CD4-positive, CD25-positive, alpha-beta regulatory T cell (primary cell): ENCODE data around the gene MESP2. TPM values are rescaled to one million over a fixed set of nuclear protein-coding genes. Genes with fewer than 3 reads are reported as not detected.
A peak's percentile ranks its signal among the peaks of the same experiment; 100 is the strongest.

Experiments
- ATAC-seq, 2 donors: fragments of 150-1000 bp; cut with Tn5 transposase; one replicate each; pipeline ENCODE4 v1.10.0; 2021; ENCODE audit warnings: low read depth in 2 of 2, moderate number of reproducible peaks in 2 of 2, moderate library complexity in 1 of 2
- DNase-seq, 3 donors: peaks; one replicate each; pipeline versions ENCODE4 v3.0.0 to v3.0.0-alpha.2; 2012 to 2022; ENCODE audit warnings: mixed read lengths in 1 of 3
- H3K27ac ChIP-seq: one replicate; pipeline ENCODE4 v1.7.0; 2013; ENCODE audit warnings: mild to moderate bottlenecking, low read length; ENCODE audit not compliant: insufficient read depth, poor library complexity, severe bottlenecking
- H3K27me3 ChIP-seq: one replicate; pipeline ENCODE4 v1.7.0; 2013; ENCODE audit warnings: low read length; ENCODE audit not compliant: control insufficient read depth, insufficient read depth
- H3K36me3 ChIP-seq: one replicate; pipeline ENCODE4 v1.7.0; 2013; ENCODE audit warnings: mild to moderate bottlenecking, low read length, moderate library complexity; ENCODE audit not compliant: control insufficient read depth, insufficient read depth
- H3K4me1 ChIP-seq: 2 replicates; pipeline ENCODE4 v1.7.0; 2013; ENCODE audit warnings: mild to moderate bottlenecking, low read length; ENCODE audit not compliant: insufficient read depth, control insufficient read depth, poor library complexity, severe bottlenecking
- H3K4me3 ChIP-seq: one replicate; pipeline ENCODE4 v1.7.0; 2013; ENCODE audit warnings: low read depth, mild to moderate bottlenecking, low read length, moderate library complexity
- H3K9me3 ChIP-seq, 2 experiments: 1 replicate in 1 of 2; 2 replicates in 1 of 2; pipeline ENCODE4 v1.7.0; 2013; ENCODE audit warnings: low read length in 2 of 2, mild to moderate bottlenecking in 1 of 2, moderate library complexity in 1 of 2; ENCODE audit not compliant: control insufficient read depth in 2 of 2
- H3K27ac Mint-ChIP-seq, 3 donors: one replicate each; pipeline ENCODE4 v1.8.0; 2020 to 2022; ENCODE audit warnings: mild to moderate bottlenecking in 3 of 3, mixed read lengths in 3 of 3, moderate library complexity in 2 of 3
- H3K27me3 Mint-ChIP-seq: one replicate; pipeline ENCODE4 v1.8.0; 2022; ENCODE audit warnings: mild to moderate bottlenecking, mixed read lengths
- H3K36me3 Mint-ChIP-seq: one replicate; pipeline ENCODE4 v1.8.0; 2020; ENCODE audit warnings: mixed read lengths
- H3K4me1 Mint-ChIP-seq, 4 donors: one replicate each; pipeline ENCODE4 v1.8.0; 2020 to 2022; ENCODE audit warnings: mixed read lengths in 4 of 4, mild to moderate bottlenecking in 1 of 4
- H3K4me3 Mint-ChIP-seq, 4 donors: one replicate each; pipeline ENCODE4 v1.8.0; 2020 to 2022; ENCODE audit warnings: mild to moderate bottlenecking in 4 of 4, mixed read lengths in 4 of 4, moderate library complexity in 3 of 4
- H3K9me3 Mint-ChIP-seq, 7 donors: one replicate each; pipeline ENCODE4 v1.8.0; 2020 to 2022; ENCODE audit warnings: mixed read lengths in 7 of 7, mild to moderate bottlenecking in 3 of 7, moderate library complexity in 2 of 7
- polyA plus RNA-seq, 4 donors: library from polyadenylated mRNA; unstranded; fragments of 300-500 nt; fragmentation: Illumina TruSeq; gene quantifications; one replicate each; pipeline ENCODE4 v1.2.3, GENCODE V29; 2021
- total RNA-seq: library from RNA; stranded (reverse); gene quantifications from one replicate; pipeline ENCODE4 v1.2.3, GENCODE V29; 2022

The MESP2 gene
- total and polyA plus RNA-seq, 5 donors from 2014 or later = not detected

- Histone ChIP-seq H3K9me3 (peaks cover 0 to 5% of the 10 kb centered on the region in 2 experiments), H3K27ac (no peak overlapping the region), H3K27me3 (peaks cover 4% of the 10 kb centered on the region), H3K4me1 (peaks cover 13% of the 10 kb centered on the region), H3K4me3 (no peak overlapping the region), H3K36me3 (no peaks in the 10 kb centered on the region)
- no peak for ATAC-seq
- DNase-seq = no peak
- peaks cover 0 to 9% (median 0%) of the 10 kb centered on the region in 7 donors for H3K9me3 Mint-ChIP-seq
- H3K4me1 Mint-ChIP-seq = peaks cover 0 to 14% (median 0%) of the 10 kb centered on the region in 4 donors
- H3K27me3 Mint-ChIP-seq = peaks cover 33% of the 10 kb centered on the region
- no peak overlapping the region for H3K4me3 Mint-ChIP-seq
- no peaks in the 10 kb centered on the region for H3K36me3 Mint-ChIP-seq
- H3K27ac Mint-ChIP-seq = no peak overlapping the region
Measured at GRCh38 chr15:89810837-89811236, 34.7 kb downstream of the MESP2 start.

DNA sequence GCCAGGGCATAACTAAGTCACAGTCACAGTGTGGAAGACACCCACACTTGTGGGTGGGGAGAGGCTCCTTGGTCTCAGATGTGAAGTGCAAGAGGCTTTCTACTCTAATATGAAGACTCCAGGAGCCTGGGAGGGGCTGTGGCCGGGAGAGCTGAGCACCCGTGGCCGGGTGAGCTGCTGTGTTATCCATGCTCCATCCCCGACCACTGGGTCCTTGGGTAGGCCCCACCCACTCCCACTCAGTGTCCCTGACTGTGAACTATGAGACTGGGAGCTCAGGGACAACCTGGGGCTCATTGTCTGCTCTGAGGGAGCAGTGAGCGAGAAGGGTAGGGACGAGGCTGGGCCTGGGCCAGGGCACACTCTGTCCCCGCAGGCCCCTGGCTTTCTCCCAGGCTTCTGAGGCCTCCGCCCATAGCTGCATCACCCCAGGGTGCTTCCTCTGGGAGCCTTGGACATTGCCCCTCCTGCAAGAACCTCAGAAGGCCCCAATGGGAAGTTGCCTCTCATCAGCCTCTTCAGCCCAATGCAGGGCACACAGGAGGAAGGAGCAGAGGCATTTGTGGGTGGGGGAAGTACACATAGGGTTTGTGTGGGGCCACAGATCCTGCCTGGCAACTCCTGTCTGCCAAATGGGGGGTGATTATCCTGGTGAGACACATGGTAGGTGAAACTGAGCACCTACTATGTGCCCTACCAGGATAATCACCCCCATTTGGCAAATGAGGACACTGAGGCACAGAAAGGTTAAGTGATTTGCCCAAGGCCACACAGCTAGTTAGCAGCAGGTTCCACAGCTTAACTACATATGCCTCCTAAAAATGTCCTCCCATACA is 36.1 kb downstream of the MESP2 start:
- H3K9me3 ChIP-seq = peaks cover 0 to 8% of the 10 kb centered on the region in 2 experiments
- Mint-ChIP-seq H3K27ac (no peak overlapping the region), H3K36me3 (no peaks in the 10 kb centered on the region), H3K9me3 (peaks cover 0 to 13% (median 0%) of the 10 kb centered on the region in 7 donors), H3K4me1 (peaks cover 0 to 16% (median 0%) of the 10 kb centered on the region in 4 donors), H3K27me3 (peaks cover 47% of the 10 kb centered on the region), H3K4me3 (peak overlapping the region in 1 of 4 donors; percentile 25)
- peaks cover 13% of the 10 kb centered on the region for H3K4me1 ChIP-seq
- H3K36me3 ChIP-seq = no peaks in the 10 kb centered on the region
- ATAC-seq = no peak
- DNase-seq = no peak
- H3K4me3 ChIP-seq = no peak overlapping the region
- H3K27me3 ChIP-seq = peaks cover 8% of the 10 kb centered on the region
- no peak overlapping the region for H3K27ac ChIP-seq

- H3K27me3 Mint-ChIP-seq = peaks cover 54% of the 10 kb centered on the region
- H3K4me3 Mint-ChIP-seq = peak overlapping the region in 1 of 4 donors; percentile 16
- H3K4me3 ChIP-seq = no peak overlapping the region
- peaks cover 0 to 8% of the 10 kb centered on the region in 2 experiments for H3K9me3 ChIP-seq
- H3K27ac ChIP-seq = no peak overlapping the region
- no peak overlapping the region for H3K27ac Mint-ChIP-seq
- peaks cover 0 to 13% (median under 1%) of the 10 kb centered on the region in 7 donors for H3K9me3 Mint-ChIP-seq
- ATAC-seq (no peak), DNase-seq (no peak)
- H3K36me3 Mint-ChIP-seq = no peaks in the 10 kb centered on the region
- peaks cover 13% of the 10 kb centered on the region for H3K4me1 ChIP-seq
- H3K4me1 Mint-ChIP-seq = peaks cover 0 to 16% (median 0%) of the 10 kb centered on the region in 4 donors
- peaks cover 8% of the 10 kb centered on the region for H3K27me3 ChIP-seq
- no peaks in the 10 kb centered on the region for H3K36me3 ChIP-seq
Measured at GRCh38 chr15:89812847-89813320, 36.8 kb downstream of the MESP2 start.

- peaks cover 13% of the 10 kb centered on the region for H3K4me1 ChIP-seq
- no peaks in the 10 kb centered on the region for H3K36me3 Mint-ChIP-seq
- H3K4me3 ChIP-seq = no peak overlapping the region
- H3K4me3 Mint-ChIP-seq = peak overlapping the region in 2 of 4 donors; percentile 53 to 56
- peaks cover 56% of the 10 kb centered on the region for H3K27me3 Mint-ChIP-seq
- DNase-seq (no peak), ATAC-seq (no peak)
- H3K9me3 ChIP-seq = peaks cover 0 to 8% of the 10 kb centered on the region in 2 experiments
- H3K27me3 ChIP-seq = peaks cover 8% of the 10 kb centered on the region
- peaks cover 0 to 16% (median 0%) of the 10 kb centered on the region in 4 donors for H3K4me1 Mint-ChIP-seq
- no peak overlapping the region for H3K27ac Mint-ChIP-seq
- H3K36me3 ChIP-seq = no peaks in the 10 kb centered on the region
- H3K9me3 Mint-ChIP-seq = peaks cover 0 to 13% (median 1%) of the 10 kb centered on the region in 7 donors
- H3K27ac ChIP-seq = no peak overlapping the region
Measured at GRCh38 chr15:89813381-89814111, 37.4 kb downstream of the MESP2 start.

GRCh38 chr15:89814112-89814742 is 38.1 kb downstream of the MESP2 start:
- Mint-ChIP-seq H3K4me3 (peak overlapping the region in 2 of 4 donors; percentile 53 to 56), H3K36me3 (no peaks in the 10 kb centered on the region), H3K27ac (no peak overlapping the region), H3K27me3 (peaks cover 58% of the 10 kb centered on the region), H3K4me1 (peaks cover 0 to 16% (median 0%) of the 10 kb centered on the region in 4 donors), H3K9me3 (peaks cover 0 to 13% (median 1%) of the 10 kb centered on the region in 7 donors)
- DNase-seq (peak in 2 of 3 donors; percentile 2 to 15), ATAC-seq (no peak)
- H3K4me3 ChIP-seq = no peak overlapping the region
- peaks cover 8% of the 10 kb centered on the region for H3K27me3 ChIP-seq
- no peaks in the 10 kb centered on the region for H3K36me3 ChIP-seq
- peaks cover 0 to 8% of the 10 kb centered on the region in 2 experiments for H3K9me3 ChIP-seq
- H3K4me1 ChIP-seq = peaks cover 13% of the 10 kb centered on the region
- H3K27ac ChIP-seq = no peak overlapping the region

GRCh38 chr15:89815769-89816168 is 39.6 kb downstream of the MESP2 start:
- no peak overlapping the region for H3K27ac Mint-ChIP-seq
- peaks cover 0 to 14% (median 0%) of the 10 kb centered on the region in 4 donors for H3K4me1 Mint-ChIP-seq
- peaks cover 8% of the 10 kb centered on the region for H3K27me3 ChIP-seq
- peaks cover 0 to 8% of the 10 kb centered on the region in 2 experiments for H3K9me3 ChIP-seq
- H3K4me3 Mint-ChIP-seq = peak overlapping the region; percentile 36 to 81 (median 62)
- peaks cover 0 to 13% (median 1%) of the 10 kb centered on the region in 7 donors for H3K9me3 Mint-ChIP-seq
- no peaks in the 10 kb centered on the region for H3K36me3 ChIP-seq
- no peaks in the 10 kb centered on the region for H3K36me3 Mint-ChIP-seq
- peaks cover 61% of the 10 kb centered on the region for H3K27me3 Mint-ChIP-seq
- H3K27ac ChIP-seq = no peak overlapping the region
- no peak for DNase-seq
- H3K4me1 ChIP-seq = peaks cover 13% of the 10 kb centered on the region
- no peak for ATAC-seq
- no peak overlapping the region for H3K4me3 ChIP-seq

- peaks cover 0 to 14% (median 0%) of the 10 kb centered on the region in 4 donors for H3K4me1 Mint-ChIP-seq
- Histone ChIP-seq H3K27me3 (peaks cover 12% of the 10 kb centered on the region), H3K4me3 (no peak overlapping the region), H3K27ac (no peak overlapping the region), H3K36me3 (no peaks in the 10 kb centered on the region), H3K4me1 (peaks cover 13% of the 10 kb centered on the region), H3K9me3 (peaks cover 0 to 8% of the 10 kb centered on the region in 2 experiments)
- no peak for ATAC-seq
- no peak for DNase-seq
- no peaks in the 10 kb centered on the region for H3K36me3 Mint-ChIP-seq
- H3K27me3 Mint-ChIP-seq = peaks cover 49% of the 10 kb centered on the region
- H3K4me3 Mint-ChIP-seq = no peak overlapping the region
- H3K27ac Mint-ChIP-seq = no peak overlapping the region
- peaks cover 0 to 13% (median 1%) of the 10 kb centered on the region in 7 donors for H3K9me3 Mint-ChIP-seq
Measured at GRCh38 chr15:89817701-89818280, 41.7 kb downstream of the MESP2 start.
